ENCODE results near the gene CROT.

- no peak for TF ChIP-seq CTCF (IDR thresholded peaks at IDR 0.05; ENCODE audit: low read depth, low read length)
- no peak for TF ChIP-seq EZH2phosphoT487 (IDR thresholded peaks at IDR 0.05; ENCODE audit: low read depth)
These were observed 1.0 kb upstream of the CROT start for GRCh38 chr7:87344446-87344845.

All from OCI-LY3 (cell line).